ENCODE measurements around the gene MAP4K3.

Gene MAP4K3

DNA sequence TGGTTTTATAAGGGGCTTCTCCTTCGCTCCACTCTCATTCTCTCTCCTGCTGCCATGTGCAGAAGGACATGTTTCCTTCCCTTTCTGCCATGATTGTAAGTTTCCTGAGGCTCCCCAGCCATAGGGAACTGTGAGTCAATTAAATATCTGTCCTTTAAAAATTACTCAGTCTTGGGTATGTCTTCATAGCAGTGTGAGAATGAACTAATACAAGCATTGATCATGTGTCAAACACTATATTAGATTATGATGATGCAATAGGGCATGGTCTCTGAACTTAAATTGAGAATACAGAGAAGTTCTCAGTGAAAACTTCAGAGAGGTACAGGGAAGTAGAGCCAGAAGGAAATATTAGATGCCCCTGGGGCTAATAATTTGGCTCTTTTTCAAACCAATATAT is 5.9 kb upstream of the MAP4K3 start:
- Histone ChIP-seq H3K9me3 (ENCODE audit: control insufficient read depth, insufficient read depth, low read depth, low read length) (no peaks in the 10 kb centered on the region), H3K36me3 (ENCODE audit: control insufficient read depth in 2 of 2, insufficient read depth in 1 of 2, low read length in 2 of 2) (no peaks in the 10 kb centered on the region; a peak in 1 of 3 replicates), H3K4me3 (ENCODE audit: low read depth, low read length) (no peak overlapping the region), H3K4me1 (ENCODE audit: control insufficient read depth, insufficient read depth, low read length) (peaks cover 12% of the 10 kb centered on the region), H3K27ac (ENCODE audit: extremely low read depth, low read depth, low read length) (no peak overlapping the region)
- ChIA-PET CTCF (no interaction called here), POLR2A (no interaction called here)
- TF ChIP-seq SETDB1 (IDR thresholded peaks at IDR 0.05; ENCODE audit: insufficient read length, low read length): peak; percentile 50
- TF ChIP-seq, protein P1, sequence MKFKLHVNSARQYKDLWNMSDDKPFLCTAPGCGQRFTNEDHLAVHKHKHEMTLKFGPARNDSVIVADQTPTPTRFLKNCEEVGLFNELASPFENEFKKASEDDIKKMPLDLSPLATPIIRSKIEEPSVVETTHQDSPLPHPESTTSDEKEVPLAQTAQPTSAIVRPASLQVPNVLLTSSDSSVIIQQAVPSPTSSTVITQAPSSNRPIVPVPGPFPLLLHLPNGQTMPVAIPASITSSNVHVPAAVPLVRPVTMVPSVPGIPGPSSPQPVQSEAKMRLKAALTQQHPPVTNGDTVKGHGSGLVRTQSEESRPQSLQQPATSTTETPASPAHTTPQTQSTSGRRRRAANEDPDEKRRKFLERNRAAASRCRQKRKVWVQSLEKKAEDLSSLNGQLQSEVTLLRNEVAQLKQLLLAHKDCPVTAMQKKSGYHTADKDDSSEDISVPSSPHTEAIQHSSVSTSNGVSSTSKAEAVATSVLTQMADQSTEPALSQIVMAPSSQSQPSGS (tag by site-specific recombination; IDR thresholded peaks at IDR 0.05; ENCODE audit: low read depth): no peak

DNA sequence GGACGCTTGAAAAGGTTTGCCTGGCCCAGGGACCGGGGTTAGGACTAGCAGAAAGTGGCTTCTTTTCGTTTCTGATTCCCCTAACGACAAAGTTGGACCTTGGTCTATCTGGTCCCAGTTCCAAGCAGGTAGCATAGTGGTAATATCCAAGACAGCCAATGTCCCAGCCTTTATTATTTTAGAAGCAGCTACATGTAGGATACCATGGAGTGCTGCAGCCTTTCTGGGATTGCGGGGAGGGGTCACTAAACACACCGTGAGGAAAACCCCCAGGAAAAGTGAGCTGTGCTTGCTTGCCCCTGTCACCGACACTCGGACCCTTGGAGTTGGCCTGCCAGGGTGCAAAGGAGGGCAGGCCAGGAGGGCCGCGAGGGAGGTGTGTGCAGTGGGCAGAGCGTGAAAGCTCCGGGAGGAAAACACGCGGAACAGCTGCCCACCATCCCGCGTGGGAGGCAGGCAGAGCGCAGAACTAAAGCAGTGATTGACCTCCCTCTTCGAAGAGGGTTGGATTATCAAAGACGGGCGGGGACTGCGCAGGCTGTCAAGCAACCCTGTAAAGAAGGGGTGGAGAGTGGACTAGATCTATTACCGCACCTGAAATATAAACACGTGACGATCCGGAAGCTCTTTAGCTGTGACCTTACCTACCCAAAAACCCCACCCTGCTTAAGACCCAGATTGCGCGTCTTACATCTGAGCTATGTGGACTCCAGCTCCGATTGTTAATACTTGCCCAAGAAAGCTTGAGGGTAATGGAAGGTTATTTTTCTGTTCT is 624 bp upstream of the MAP4K3 start:
- Histone ChIP-seq H3K4me1 (ENCODE audit: control insufficient read depth, insufficient read depth, low read length) (peaks cover 20% of the 10 kb centered on the region), H3K9me3 (ENCODE audit: control insufficient read depth, insufficient read depth, low read depth, low read length) (no peaks in the 10 kb centered on the region), H3K36me3 (ENCODE audit: control insufficient read depth in 2 of 2, insufficient read depth in 1 of 2, low read length in 2 of 2) (no peaks in the 10 kb centered on the region), H3K27ac (ENCODE audit: extremely low read depth, low read depth, low read length) (peak overlapping the region; percentile 94), H3K4me3 (ENCODE audit: low read depth, low read length) (peak overlapping the region; percentile 83)
- ChIA-PET CTCF (interaction anchor here (0.7 to 1.6 kb wide), 2 partner anchors 21 to 58 kb away, joined by 4 to 9 read pairs; no protein-coding TSS in a partner anchor), POLR2A (interaction anchor here (0.6 to 1.5 kb wide), 3 partner anchors 16 to 58 kb away, joined by 3 to 5 read pairs (median 5); no protein-coding TSS in a partner anchor)
- TF ChIP-seq, protein P2, sequence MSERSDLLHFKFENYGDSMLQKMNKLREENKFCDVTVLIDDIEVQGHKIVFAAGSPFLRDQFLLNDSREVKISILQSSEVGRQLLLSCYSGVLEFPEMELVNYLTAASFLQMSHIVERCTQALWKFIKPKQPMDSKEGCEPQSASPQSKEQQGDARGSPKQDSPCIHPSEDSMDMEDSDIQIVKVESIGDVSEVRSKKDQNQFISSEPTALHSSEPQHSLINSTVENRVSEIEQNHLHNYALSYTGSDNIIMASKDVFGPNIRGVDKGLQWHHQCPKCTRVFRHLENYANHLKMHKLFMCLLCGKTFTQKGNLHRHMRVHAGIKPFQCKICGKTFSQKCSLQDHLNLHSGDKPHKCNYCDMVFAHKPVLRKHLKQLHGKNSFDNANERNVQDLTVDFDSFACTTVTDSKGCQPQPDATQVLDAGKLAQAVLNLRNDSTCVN (tag by site-specific recombination; optimal IDR thresholded peaks at IDR 0.05): peak; percentile 25
- TF ChIP-seq, protein P3, sequence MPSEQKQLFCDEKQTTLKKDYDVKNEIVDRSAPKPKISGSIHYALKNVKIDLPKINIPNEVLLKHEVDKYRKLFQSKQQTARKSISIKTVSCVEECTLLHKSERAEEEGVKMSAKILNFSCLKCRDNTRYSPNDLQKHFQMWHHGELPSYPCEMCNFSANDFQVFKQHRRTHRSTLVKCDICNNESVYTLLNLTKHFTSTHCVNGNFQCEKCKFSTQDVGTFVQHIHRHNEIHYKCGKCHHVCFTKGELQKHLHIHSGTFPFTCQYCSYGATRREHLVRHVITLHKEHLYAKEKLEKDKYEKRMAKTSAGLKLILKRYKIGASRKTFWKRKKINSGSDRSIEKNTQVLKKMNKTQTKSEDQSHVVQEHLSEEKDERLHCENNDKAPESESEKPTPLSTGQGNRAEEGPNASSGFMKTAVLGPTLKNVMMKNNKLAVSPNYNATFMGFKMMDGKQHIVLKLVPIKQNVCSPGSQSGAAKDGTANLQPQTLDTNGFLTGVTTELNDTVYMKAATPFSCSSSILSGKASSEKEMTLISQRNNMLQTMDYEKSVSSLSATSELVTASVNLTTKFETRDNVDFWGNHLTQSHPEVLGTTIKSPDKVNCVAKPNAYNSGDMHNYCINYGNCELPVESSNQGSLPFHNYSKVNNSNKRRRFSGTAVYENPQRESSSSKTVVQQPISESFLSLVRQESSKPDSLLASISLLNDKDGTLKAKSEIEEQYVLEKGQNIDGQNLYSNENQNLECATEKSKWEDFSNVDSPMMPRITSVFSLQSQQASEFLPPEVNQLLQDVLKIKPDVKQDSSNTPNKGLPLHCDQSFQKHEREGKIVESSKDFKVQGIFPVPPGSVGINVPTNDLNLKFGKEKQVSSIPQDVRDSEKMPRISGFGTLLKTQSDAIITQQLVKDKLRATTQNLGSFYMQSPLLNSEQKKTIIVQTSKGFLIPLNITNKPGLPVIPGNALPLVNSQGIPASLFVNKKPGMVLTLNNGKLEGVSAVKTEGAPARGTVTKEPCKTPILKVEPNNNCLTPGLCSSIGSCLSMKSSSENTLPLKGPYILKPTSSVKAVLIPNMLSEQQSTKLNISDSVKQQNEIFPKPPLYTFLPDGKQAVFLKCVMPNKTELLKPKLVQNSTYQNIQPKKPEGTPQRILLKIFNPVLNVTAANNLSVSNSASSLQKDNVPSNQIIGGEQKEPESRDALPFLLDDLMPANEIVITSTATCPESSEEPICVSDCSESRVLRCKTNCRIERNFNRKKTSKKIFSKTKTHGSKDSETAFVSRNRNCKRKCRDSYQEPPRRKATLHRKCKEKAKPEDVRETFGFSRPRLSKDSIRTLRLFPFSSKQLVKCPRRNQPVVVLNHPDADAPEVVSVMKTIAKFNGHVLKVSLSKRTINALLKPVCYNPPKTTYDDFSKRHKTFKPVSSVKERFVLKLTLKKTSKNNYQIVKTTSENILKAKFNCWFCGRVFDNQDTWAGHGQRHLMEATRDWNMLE (tag by site-specific recombination; conservative IDR thresholded peaks at IDR 0.05; ENCODE audit: low read depth): 0 out of 2 replicates have a peak, but pooled peaks have one; percentile 38
- TF ChIP-seq KLF1 (tag by site-specific recombination; IDR thresholded peaks at IDR 0.05) (peak; percentile 34), ZNF692 (tag by site-specific recombination; IDR thresholded peaks at IDR 0.05) (no peak), SP2 (tag by site-specific recombination; IDR thresholded peaks at IDR 0.05) (peak; percentile 53), SP3 (tag by site-specific recombination; IDR thresholded peaks at IDR 0.05) (peak; percentile 61), ZBTB48 (tag by site-specific recombination; IDR thresholded peaks at IDR 0.05) (peak; percentile 50; the same call in 1 of the 2 replicates), PRDM10 (tag by site-specific recombination; IDR thresholded peaks at IDR 0.05) (peak; percentile 29; the same call in 1 of the 2 replicates), PATZ1 (tag by site-specific recombination; IDR thresholded peaks at IDR 0.05) (0 out of 2 replicates have a peak, but pooled peaks have one; percentile 12), ZNF792 (tag by site-specific recombination; IDR thresholded peaks at IDR 0.05) (no peak), ZBTB17 (tag by site-specific recombination; IDR thresholded peaks at IDR 0.05) (peak; percentile 86), ZFHX2 (tag by site-specific recombination; conservative IDR thresholded peaks at IDR 0.05) (peak; percentile 76), ZNF169 (tag by site-specific recombination; IDR thresholded peaks at IDR 0.05) (no peak), GLI2 (tag by site-specific recombination; IDR thresholded peaks at IDR 0.05; ENCODE audit: borderline replicate concordance, low read depth) (no peak), ZNF214 (tag by site-specific recombination; IDR thresholded peaks at IDR 0.05; ENCODE audit: borderline replicate concordance) (no peak)
